Hepatocyte (in vitro differentiated cells): ENCODE data around the gene XYLT1. TPM values are rescaled to one million over a fixed set of nuclear protein-coding genes. Genes with fewer than 3 reads are reported as not detected.

ENCODE experiments used
- DNase-seq: peaks from one replicate; pipeline ENCODE4 v3.0.0-alpha.2; 2016; ENCODE audit warnings: low spot score
- H2AFZ ChIP-seq: fragments of 200-600 bp; sonication (generic); 2 replicates; pipeline ENCODE4 v1.6.0; 2016; ENCODE audit warnings: antibody characterized with exemption, mild to moderate bottlenecking
- H3K27ac ChIP-seq: fragments of 200-600 bp; sonication (generic); 2 replicates; pipeline ENCODE4 v1.5.1; 2016; ENCODE audit warnings: mild to moderate bottlenecking
- H3K27me3 ChIP-seq: fragments of 200-600 bp; sonication (generic); 2 replicates; pipeline ENCODE4 v1.6.1; 2016
- H3K36me3 ChIP-seq: fragments of 200-600 bp; sonication (generic); replicated peaks from 2 replicates; pipeline ENCODE4 v1.5.1; 2016; ENCODE audit warnings: low read depth; ENCODE audit not compliant: insufficient read depth
- H3K4me1 ChIP-seq: fragments of 200-600 bp; sonication (generic); 2 replicates; pipeline ENCODE4 v1.5.1; 2016; ENCODE audit warnings: mild to moderate bottlenecking, moderate library complexity; ENCODE audit not compliant: insufficient read depth
- H3K4me2 ChIP-seq: fragments of 200-600 bp; sonication (generic); 2 replicates; pipeline ENCODE4 v1.6.0; 2016
- H3K4me3 ChIP-seq: fragments of 200-600 bp; sonication (generic); 2 replicates; pipeline ENCODE4 v1.5.1; 2016; ENCODE audit warnings: mild to moderate bottlenecking
- H3K79me2 ChIP-seq: fragments of 200-600 bp; sonication (generic); 2 replicates; pipeline ENCODE4 v1.6.0; 2017; ENCODE audit warnings: mild to moderate bottlenecking
- H3K9me2 ChIP-seq: fragments of 200-600 bp; sonication (generic); replicated peaks from 2 replicates; pipeline ENCODE4 v1.6.0; 2017; ENCODE audit warnings: mild to moderate bottlenecking; ENCODE audit not compliant: insufficient read depth
- H3K9me3 ChIP-seq: fragments of 200-600 bp; sonication (generic); 2 replicates; pipeline ENCODE4 v1.5.1; 2016; ENCODE audit warnings: low read depth, mild to moderate bottlenecking
- H4K20me1 ChIP-seq: fragments of 200-600 bp; sonication (generic); 2 replicates; pipeline ENCODE4 v1.6.0; 2016; ENCODE audit warnings: mild to moderate bottlenecking; ENCODE audit not compliant: insufficient read depth, poor library complexity, severe bottlenecking
- CTCF ChIP-seq: fragments of 200-600 bp; sonication (generic); IDR thresholded peaks from 2 replicates; pipeline ENCODE4 v1.5.1; 2016; ENCODE audit warnings: antibody characterized with exemption, mild to moderate bottlenecking; ENCODE audit not compliant: poor library complexity
- EZH2 ChIP-seq: fragments of 200-600 bp; sonication (generic); IDR thresholded peaks from 2 replicates; pipeline ENCODE4 v1.6.1; 2016; ENCODE audit warnings: antibody characterized with exemption, mild to moderate bottlenecking, borderline replicate concordance
- EZH2phosphoT487 ChIP-seq: fragments of 200-600 bp; sonication (generic); IDR thresholded peaks from one replicate; pipeline ENCODE4 v1.6.1; 2018; ENCODE audit warnings: antibody characterized with exemption, mild to moderate bottlenecking, low read depth, moderate library complexity; ENCODE audit not compliant: unreplicated experiment, severe bottlenecking
- WGBS: methylation state at CpG from one replicate; pipeline ENCODE4 v1.1.6; 2016; ENCODE audit warnings: low lambda C conversion rate; ENCODE audit errors: missing lambda C conversion rate; 5-methylcytosine and 5-hydroxymethylcytosine counted together
- polyA plus RNA-seq: library from polyadenylated mRNA; unstranded; fragments of >200 nt; fragmentation: Nextera tagmentation; extraction: Ambion mirVana; gene quantifications from 2 replicates; pipeline ENCODE4 v1.2.1, GENCODE V29; 2016
- total RNA-seq: library from RNA; depleted of rRNA; stranded (reverse); fragments of >200 nt; gene quantifications from 2 replicates; pipeline ENCODE4 v1.2.3, GENCODE V29; 2014

The XYLT1 gene
- total and polyA plus RNA-seq, 2 experiments from 2014 or later, result 6.9 to 13.7 TPM

GRCh38 chr16:17233318-17234002, 237.3 kb downstream of the XYLT1 start:
- H3K79me2 ChIP-seq, result no peaks in the 10 kb centered on the region
- H3K4me3 ChIP-seq, result no peak overlapping the region
- no peak for DNase-seq
- H3K36me3 ChIP-seq, result no peaks in the 10 kb centered on the region
- no peaks in the 10 kb centered on the region for H4K20me1 ChIP-seq
- no peak overlapping the region for H3K4me2 ChIP-seq
- no peak overlapping the region for H3K27ac ChIP-seq
- no peak for TF ChIP-seq CTCF
- no peak for TF ChIP-seq EZH2phosphoT487
- TF ChIP-seq EZH2, result no peak
- WGBS, result 91% methylated on average over 13 of the region's 13 CpGs
- no peaks in the 10 kb centered on the region for H3K4me1 ChIP-seq
- no peaks in the 10 kb centered on the region for H3K9me2 ChIP-seq
- no peak overlapping the region for H2AFZ ChIP-seq
- H3K9me3 ChIP-seq, result no peaks in the 10 kb centered on the region
- no peaks in the 10 kb centered on the region for H3K27me3 ChIP-seq

GRCh38 chr16:17232487-17232886, 238.3 kb downstream of the XYLT1 start:
- no peaks in the 10 kb centered on the region for H3K27me3 ChIP-seq
- DNase-seq, result no peak
- H4K20me1 ChIP-seq, result no peaks in the 10 kb centered on the region
- H3K9me3 ChIP-seq, result no peaks in the 10 kb centered on the region
- H3K4me1 ChIP-seq, result no peaks in the 10 kb centered on the region
- no peak overlapping the region for H3K27ac ChIP-seq
- H3K79me2 ChIP-seq, result no peaks in the 10 kb centered on the region
- TF ChIP-seq EZH2 (no peak), CTCF (no peak), EZH2phosphoT487 (no peak)
- no peak overlapping the region for H2AFZ ChIP-seq
- H3K4me2 ChIP-seq, result no peak overlapping the region
- H3K36me3 ChIP-seq, result no peaks in the 10 kb centered on the region
- H3K9me2 ChIP-seq, result no peaks in the 10 kb centered on the region
- H3K4me3 ChIP-seq, result no peak overlapping the region
- over 99% methylated on average over 6 of the region's 6 CpGs for WGBS

GRCh38 chr16:17231972-17232371, 238.8 kb downstream of the XYLT1 start:
- H4K20me1 ChIP-seq, result no peaks in the 10 kb centered on the region
- no peaks in the 10 kb centered on the region for H3K27me3 ChIP-seq
- H3K9me3 ChIP-seq, result no peaks in the 10 kb centered on the region
- H3K9me2 ChIP-seq, result no peaks in the 10 kb centered on the region
- no peak overlapping the region for H3K4me2 ChIP-seq
- no peak overlapping the region for H3K27ac ChIP-seq
- H3K36me3 ChIP-seq, result no peaks in the 10 kb centered on the region
- TF ChIP-seq EZH2 (no peak), CTCF (no peak), EZH2phosphoT487 (no peak)
- WGBS, result 95% methylated on average over 5 of the region's 5 CpGs
- H2AFZ ChIP-seq, result no peak overlapping the region
- no peak for DNase-seq
- no peaks in the 10 kb centered on the region for H3K4me1 ChIP-seq
- H3K79me2 ChIP-seq, result no peaks in the 10 kb centered on the region
- no peak overlapping the region for H3K4me3 ChIP-seq
